NCI-H2227 (cell line): ENCODE data around the gene MAP3K2.

Source experiments
- DNase-seq: peaks from one replicate; lab custom pipeline; 2025; ENCODE audit not compliant: unreplicated experiment; lab: John Stamatoyannopoulos, UW

MAP3K2 gene

GRCh38 chr2:127386764-127387654 is 766 bp downstream of the MAP3K2 start:
- peak; percentile 96 for DNase-seq

- no peak for DNase-seq
Observed at GRCh38 chr2:127386246-127386645, 1.5 kb downstream of the MAP3K2 start.

- DNase-seq: no peak
Observed at GRCh38 chr2:127384529-127384928, 3.2 kb downstream of the MAP3K2 start.

- DNase-seq: no peak
Observed at GRCh38 chr2:127382831-127383230, 4.9 kb downstream of the MAP3K2 start.

GRCh38 chr2:127381762-127382161 is 6.0 kb downstream of the MAP3K2 start:
- no peak for DNase-seq

GRCh38 chr2:127379712-127380355 is 7.9 kb downstream of the MAP3K2 start:
- no peak for DNase-seq

- no peak for DNase-seq
Observed at GRCh38 chr2:127378720-127379119, 9.1 kb downstream of the MAP3K2 start.

- no peak for DNase-seq
Observed at GRCh38 chr2:127377262-127377661, 10.5 kb downstream of the MAP3K2 start.

GRCh38 chr2:127376257-127376656 is 11.5 kb downstream of the MAP3K2 start:
- DNase-seq: no peak

- DNase-seq: no peak
Observed at GRCh38 chr2:127373362-127374083, 14.3 kb downstream of the MAP3K2 start.

GRCh38 chr2:127371037-127371436 is 16.7 kb downstream of the MAP3K2 start:
- no peak for DNase-seq

GRCh38 chr2:127370010-127370409 is 17.8 kb downstream of the MAP3K2 start:
- no peak for DNase-seq

- no peak for DNase-seq
Observed at GRCh38 chr2:127365211-127365643, 22.5 kb downstream of the MAP3K2 start.

- DNase-seq: no peak
Observed at GRCh38 chr2:127362971-127363370, 24.8 kb downstream of the MAP3K2 start.

- DNase-seq: no peak
Observed at GRCh38 chr2:127361929-127362885, 25.6 kb downstream of the MAP3K2 start.

GRCh38 chr2:127360242-127360641 is 27.5 kb downstream of the MAP3K2 start:
- DNase-seq: no peak

GRCh38 chr2:127359520-127359919 is 28.3 kb downstream of the MAP3K2 start:
- DNase-seq: no peak

- DNase-seq: no peak
Observed at GRCh38 chr2:127358971-127359370, 28.8 kb downstream of the MAP3K2 start.

- no peak for DNase-seq
Observed at GRCh38 chr2:127358044-127358443, 29.7 kb downstream of the MAP3K2 start.

GRCh38 chr2:127357591-127357990 is 30.2 kb downstream of the MAP3K2 start:
- no peak for DNase-seq

GRCh38 chr2:127356531-127356930 is 31.2 kb downstream of the MAP3K2 start:
- DNase-seq: no peak
